Measurements from ENCODE around the gene GPT2. TPM values are rescaled to one million over a fixed set of nuclear protein-coding genes. Genes with fewer than 3 reads are reported as not detected.
"Not testable (repeated sequence)": the region's sequence is repeated elsewhere in the genome, so short reads cannot be mapped to it uniquely, and the experiment has no call there.

GPT2 gene
- total RNA-seq, 2 donors from 2014 or later, result 49.8 to 64.6 TPM

DNA sequence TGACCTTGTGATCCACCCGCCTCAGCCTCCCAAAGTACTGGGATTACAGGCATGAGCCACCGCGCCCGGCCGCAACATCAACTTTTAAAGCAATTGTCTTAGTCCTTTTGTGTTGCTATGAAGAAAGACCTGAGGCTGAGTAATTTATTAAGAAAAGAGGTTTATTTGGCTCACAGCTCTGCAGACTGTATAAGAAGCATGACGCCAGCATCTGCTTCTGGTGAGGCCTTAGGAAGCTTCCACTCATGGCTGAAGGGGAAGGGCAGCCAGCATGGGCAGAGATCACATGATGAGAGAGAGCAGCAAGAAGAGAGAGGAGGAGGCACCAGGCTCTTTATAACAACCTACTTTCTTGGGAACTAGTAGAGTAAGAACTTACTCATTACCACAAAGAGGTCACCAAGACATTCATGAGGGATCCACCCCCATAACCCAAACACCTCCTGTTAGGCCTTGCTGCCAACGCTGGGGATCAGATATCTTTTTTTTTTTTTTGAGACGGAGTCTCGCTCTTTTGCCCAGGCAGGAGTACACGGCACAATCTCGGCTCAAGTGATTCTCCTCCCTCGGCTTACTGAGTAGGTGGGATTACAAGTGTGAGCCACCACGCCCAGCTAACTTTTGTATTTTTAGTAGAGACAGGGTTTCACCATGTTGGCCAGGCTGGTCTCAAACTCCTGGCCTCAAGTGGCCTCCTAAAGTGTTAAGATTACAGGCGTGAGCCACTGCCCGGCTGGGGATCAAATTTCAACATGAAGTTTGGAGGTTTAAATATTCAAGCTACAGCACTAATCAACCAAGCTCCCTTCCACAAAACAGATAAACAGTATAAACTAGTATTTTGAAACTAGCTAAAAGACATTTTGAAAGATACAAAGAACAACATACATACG lies 21.4 kb upstream of the GPT2 start:
- no peak for DNase-seq (ENCODE audit: low spot score)
- Histone ChIP-seq H3K36me3 (no peaks in the 10 kb centered on the region), H3K4me1 (replicated peaks) (no peaks in the 10 kb centered on the region), H3K27me3 (replicated peaks; ENCODE audit: insufficient read depth) (no peaks in the 10 kb centered on the region), H3K27ac (no peak overlapping the region), H3K9me3 (no peaks in the 10 kb centered on the region), H3K4me3 (no peak overlapping the region)
- intact Hi-C loops (cut with DNase I), result no loop called here
- WGBS, result 90% methylated on average over 16 of the region's 16 CpGs
- TF ChIP-seq POLR2AphosphoS5 (IDR thresholded peaks at IDR 0.05) (no peak), POLR2A (IDR thresholded peaks at IDR 0.05) (no peak), CTCF (IDR thresholded peaks at IDR 0.05) (no peak)

GRCh38 chr16:46866286-46866685 lies 17.9 kb upstream of the GPT2 start:
- no peak for DNase-seq (ENCODE audit: low spot score)
- WGBS, result 88% methylated on average over 1 of the region's 1 CpG
- TF ChIP-seq CTCF (IDR thresholded peaks at IDR 0.05) (no peak), POLR2AphosphoS5 (IDR thresholded peaks at IDR 0.05) (no peak), POLR2A (IDR thresholded peaks at IDR 0.05) (no peak)
- intact Hi-C loops (cut with DNase I), result no loop called here
- Histone ChIP-seq H3K36me3 (no peaks in the 10 kb centered on the region), H3K9me3 (no peaks in the 10 kb centered on the region), H3K27me3 (replicated peaks; ENCODE audit: insufficient read depth) (no peaks in the 10 kb centered on the region), H3K4me3 (no peak overlapping the region), H3K27ac (no peak overlapping the region), H3K4me1 (replicated peaks) (no peaks in the 10 kb centered on the region)

DNA sequence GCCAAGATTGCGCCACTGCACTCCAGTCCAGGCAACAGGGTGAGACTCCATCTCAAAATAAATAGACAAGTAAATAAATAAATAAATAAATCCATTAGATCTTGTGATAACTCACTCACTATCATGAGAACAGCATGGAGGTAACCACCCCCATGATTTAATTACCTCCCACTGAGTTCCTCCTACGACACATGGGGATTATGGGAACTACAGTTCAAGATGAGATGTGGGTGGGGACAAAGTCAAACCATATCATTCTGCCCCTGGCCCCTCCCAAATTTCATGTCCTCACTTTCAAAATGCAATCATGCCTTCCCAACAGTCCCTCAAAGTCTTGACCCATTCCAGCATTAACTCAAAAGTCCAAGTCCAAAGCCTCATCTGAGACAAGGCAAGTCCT lies 16.7 kb upstream of the GPT2 start:
- 98% methylated on average over 2 of the region's 2 CpGs for WGBS
- H3K9me3 ChIP-seq; DNase-seq (ENCODE audit: low spot score); H3K4me3 ChIP-seq; intact Hi-C loops (cut with DNase I); H3K27me3 ChIP-seq (replicated peaks; ENCODE audit: insufficient read depth); H3K4me1 ChIP-seq (replicated peaks); H3K36me3 ChIP-seq; H3K27ac ChIP-seq: not testable (repeated sequence)

DNA sequence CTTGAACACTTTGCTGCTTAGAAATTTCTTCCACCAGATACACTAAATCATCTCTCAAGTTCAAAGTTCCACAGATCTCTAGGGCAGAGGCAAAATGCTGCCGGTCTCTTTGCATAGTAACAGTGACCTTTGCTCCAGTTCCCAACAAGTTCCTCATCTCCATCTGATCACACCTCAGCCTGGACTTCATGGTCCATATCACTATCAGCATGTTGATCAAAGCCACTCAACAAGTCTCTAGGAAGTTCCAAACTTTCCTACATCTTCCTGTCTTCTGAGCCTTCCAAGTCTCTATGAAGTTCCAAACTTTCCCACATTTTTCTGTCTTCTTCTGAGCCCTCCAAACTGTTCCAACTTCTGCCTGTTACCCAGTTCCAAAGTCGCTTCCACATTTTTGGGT lies 15.3 kb upstream of the GPT2 start:
- H3K27ac ChIP-seq; H3K27me3 ChIP-seq (replicated peaks; ENCODE audit: insufficient read depth); DNase-seq (ENCODE audit: low spot score); H3K9me3 ChIP-seq; H3K4me1 ChIP-seq (replicated peaks); intact Hi-C loops (cut with DNase I); H3K4me3 ChIP-seq; H3K36me3 ChIP-seq: not testable (repeated sequence)
- 83% methylated on average over 2 of the region's 2 CpGs for WGBS

GRCh38 chr16:46871597-46871996 lies 12.6 kb upstream of the GPT2 start:
- no peak for DNase-seq (ENCODE audit: low spot score)
- no peaks in the 10 kb centered on the region for H3K36me3 ChIP-seq
- H3K27ac ChIP-seq, result no peak overlapping the region
- no peak overlapping the region for H3K4me3 ChIP-seq
- H3K9me3 ChIP-seq, result no peaks in the 10 kb centered on the region
- no peaks in the 10 kb centered on the region for H3K27me3 ChIP-seq (replicated peaks; ENCODE audit: insufficient read depth)
- intact Hi-C loops (cut with DNase I), result no loop called here
- TF ChIP-seq POLR2AphosphoS5 (IDR thresholded peaks at IDR 0.05) (no peak), POLR2A (IDR thresholded peaks at IDR 0.05) (no peak), CTCF (IDR thresholded peaks at IDR 0.05) (no peak)
- H3K4me1 ChIP-seq (replicated peaks), result no peaks in the 10 kb centered on the region
- 71% methylated on average over 8 of the region's 8 CpGs for WGBS

DNA sequence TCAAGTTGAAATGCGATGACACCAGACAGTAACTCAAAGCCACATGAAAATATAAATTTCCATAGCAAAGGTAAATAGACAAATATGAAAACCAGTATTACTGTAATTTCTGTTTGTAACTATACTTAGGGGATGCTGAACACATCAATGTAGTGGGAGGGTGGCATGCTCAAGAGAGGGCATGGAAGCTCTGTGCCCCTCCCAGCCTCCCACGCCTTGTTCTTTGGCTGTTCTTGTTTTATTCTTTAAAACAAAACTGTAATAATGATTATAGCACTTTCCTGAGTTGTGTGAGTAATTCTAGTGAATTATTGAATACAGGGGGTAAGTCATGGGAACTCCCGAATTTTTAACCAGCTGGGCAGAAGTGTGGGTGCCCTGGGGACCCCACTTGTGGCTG lies 11.0 kb upstream of the GPT2 start:
- Histone ChIP-seq H3K27ac (no peak overlapping the region), H3K4me1 (replicated peaks) (no peaks in the 10 kb centered on the region), H3K27me3 (replicated peaks; ENCODE audit: insufficient read depth) (no peaks in the 10 kb centered on the region), H3K36me3 (no peaks in the 10 kb centered on the region), H3K9me3 (no peaks in the 10 kb centered on the region), H3K4me3 (no peak overlapping the region)
- TF ChIP-seq POLR2AphosphoS5 (IDR thresholded peaks at IDR 0.05), result no peak
- TF ChIP-seq CTCF (IDR thresholded peaks at IDR 0.05), result no peak
- no peak for TF ChIP-seq POLR2A (IDR thresholded peaks at IDR 0.05)
- no peak for DNase-seq (ENCODE audit: low spot score)
- intact Hi-C loops (cut with DNase I), result no loop called here
- WGBS, result 91% methylated on average over 3 of the region's 3 CpGs
